ENCODE results near the gene EMSY.

Gene EMSY

DNA sequence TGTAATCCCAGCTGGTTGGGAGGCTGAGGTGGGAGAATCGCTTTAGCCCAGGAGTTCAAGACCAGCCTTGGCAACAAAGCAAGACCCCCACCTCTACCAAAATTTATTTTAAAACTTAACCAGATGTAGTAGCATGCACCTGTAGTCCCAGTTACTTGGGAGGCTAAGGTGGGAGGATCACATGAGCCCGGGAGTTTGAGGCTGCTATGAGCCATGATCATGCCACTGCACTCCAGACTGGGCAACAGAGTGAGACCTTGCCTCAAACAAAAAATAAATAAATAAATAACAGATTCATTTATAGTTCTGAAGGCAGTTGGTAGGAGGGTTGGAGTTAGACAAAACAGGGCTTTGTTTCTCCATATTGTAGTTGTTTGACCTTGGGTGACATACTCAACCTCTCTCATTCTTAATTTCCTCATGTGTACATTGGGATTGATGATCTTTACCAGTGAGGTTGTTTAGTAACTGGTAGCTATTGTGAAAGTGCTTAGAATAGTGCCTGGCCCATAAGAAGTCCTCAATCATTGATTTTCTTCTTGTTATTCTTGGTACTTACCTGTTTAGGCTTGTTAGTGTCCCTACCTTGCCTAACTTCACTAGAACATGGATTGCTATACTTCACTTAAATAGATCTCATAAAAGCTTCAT is 79.1 kb downstream of the EMSY start:
- no peak for DNase-seq

DNA sequence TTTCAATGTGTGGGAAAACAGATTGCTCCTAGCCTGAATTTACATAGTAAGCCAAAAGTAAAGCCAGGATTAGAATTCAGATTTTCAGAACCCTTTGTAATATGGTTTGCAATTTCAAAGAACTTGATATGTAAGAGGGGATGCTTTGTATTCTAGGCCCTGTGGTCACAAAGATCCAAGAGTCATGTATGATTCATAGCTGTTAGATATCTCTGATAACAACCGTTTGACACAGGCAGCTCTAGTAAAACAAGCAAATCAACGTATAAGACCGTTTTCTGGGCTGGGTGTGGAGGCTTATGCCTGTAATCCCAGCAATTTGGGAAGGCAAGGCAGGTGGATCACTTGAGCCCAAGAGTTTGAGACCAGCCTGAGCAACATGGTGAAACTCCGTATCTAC is 79.6 kb downstream of the EMSY start:
- DNase-seq, result no peak

GRCh38 chr11:76524919-76525318 is 80.1 kb downstream of the EMSY start:
- DNase-seq, result no peak

GRCh38 chr11:76526878-76527277 is 82.1 kb downstream of the EMSY start:
- no peak for DNase-seq

- DNase-seq, result no peak
Observed at GRCh38 chr11:76542436-76542835, 97.6 kb downstream of the EMSY start.

GRCh38 chr11:76543006-76543703 is 98.3 kb downstream of the EMSY start:
- no peak for DNase-seq

- no peak for DNase-seq
Observed at GRCh38 chr11:76550781-76551180, 106.0 kb downstream of the EMSY start.

DNA sequence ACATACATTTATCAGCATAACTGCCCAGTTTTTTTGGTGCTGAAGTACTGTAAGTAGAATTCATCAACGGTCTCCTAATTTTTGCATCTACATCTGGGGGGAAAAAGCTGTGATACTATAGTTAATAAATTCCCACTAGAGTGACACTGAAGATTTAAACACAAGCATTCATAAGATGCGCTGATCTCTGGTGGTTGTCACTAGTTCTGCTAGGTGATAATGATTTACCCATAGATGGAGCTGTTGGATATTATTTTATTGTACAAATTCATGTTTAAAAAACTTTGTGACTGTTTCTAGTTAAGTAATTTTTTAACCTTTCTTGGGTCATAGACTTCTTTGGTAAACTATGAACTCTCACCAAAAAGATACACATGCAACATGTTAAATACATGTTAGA is 106.6 kb downstream of the EMSY start:
- DNase-seq, result no peak

DNA sequence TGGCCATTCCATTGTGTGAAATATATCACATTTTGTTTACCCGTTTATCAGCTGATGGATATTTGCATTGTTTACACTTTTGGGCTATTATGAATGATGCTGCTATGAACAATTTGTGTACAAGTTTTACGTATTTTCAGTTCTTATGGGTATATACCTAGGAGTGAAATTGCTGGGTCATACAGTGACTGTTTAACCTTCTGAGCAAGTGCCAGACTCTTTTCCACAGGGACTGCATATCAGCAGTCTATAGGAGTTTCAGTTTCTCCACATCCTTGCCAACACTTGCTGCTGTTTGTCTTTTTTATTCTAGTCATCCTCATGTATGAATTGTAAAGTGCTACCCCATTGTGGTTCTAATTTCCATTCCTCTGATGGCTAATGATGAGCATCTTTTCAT is 108.2 kb downstream of the EMSY start:
- no peak for DNase-seq

- DNase-seq, result no peak
Observed at GRCh38 chr11:76553554-76554476, 109.0 kb downstream of the EMSY start.

DNA sequence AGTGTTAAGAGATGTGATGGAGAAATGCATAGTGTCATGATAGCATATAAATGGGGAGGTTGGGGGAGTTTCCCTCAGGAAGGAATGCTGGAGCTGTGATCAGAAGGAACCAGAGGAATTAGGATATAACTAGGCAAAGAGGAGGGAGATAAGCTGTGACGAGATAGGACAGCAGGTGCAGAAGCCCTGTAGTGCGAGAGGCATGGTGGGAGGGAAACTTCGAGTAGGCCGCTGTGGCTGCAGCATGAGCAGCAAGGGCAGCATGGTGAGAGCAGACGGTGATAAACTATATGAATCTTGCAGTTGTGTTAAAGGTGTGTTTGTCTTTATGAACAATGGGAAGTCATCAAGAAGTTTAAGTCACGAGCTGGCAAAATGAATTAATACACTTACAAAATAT is 109.9 kb downstream of the EMSY start:
- no peak for DNase-seq

GRCh38 chr11:76557466-76557865 is 112.6 kb downstream of the EMSY start:
- no peak for DNase-seq

GRCh38 chr11:76558473-76558872 is 113.7 kb downstream of the EMSY start:
- no peak for DNase-seq

DNA sequence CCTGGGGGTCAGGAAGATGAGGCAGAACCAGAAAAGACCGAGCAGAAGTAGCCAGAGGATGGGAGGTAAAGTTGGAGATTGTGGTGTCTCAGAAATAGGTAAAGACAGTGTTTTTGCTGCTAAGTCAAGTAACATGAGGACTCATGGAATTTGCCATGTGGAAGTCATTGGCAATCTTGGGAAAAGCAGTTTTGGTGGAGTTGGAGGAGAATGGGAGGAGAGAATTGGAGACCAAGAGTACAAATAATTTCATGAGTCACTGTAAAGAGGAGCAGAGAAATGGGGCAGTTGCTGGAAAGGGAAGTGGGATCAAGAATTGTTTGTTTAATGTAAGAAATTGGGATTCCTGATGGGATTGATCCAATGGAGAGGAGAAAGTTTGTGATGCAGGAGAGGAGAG is 114.1 kb downstream of the EMSY start:
- DNase-seq, result no peak

- DNase-seq, result no peak
Observed at GRCh38 chr11:76559346-76559745, 114.5 kb downstream of the EMSY start.

DNA sequence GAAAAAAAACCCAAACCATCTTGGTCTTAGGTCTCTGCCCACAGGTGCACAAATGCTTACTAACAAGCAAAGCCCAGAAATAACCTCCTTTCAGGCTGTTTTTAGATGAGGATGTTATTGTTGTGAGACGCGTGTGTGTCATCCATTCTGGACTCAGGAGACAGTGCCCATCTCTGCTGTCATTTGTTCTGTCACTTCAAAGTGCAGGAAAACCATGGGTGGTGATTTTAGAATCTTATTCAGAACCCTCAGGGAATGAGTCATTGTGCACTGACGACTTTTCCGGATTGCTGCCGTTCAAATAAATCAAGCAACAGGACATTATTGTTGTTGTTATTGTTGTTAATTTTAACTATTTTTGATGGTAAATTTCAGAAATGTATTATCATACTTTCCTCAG is 115.4 kb downstream of the EMSY start:
- no peak for DNase-seq

DNA sequence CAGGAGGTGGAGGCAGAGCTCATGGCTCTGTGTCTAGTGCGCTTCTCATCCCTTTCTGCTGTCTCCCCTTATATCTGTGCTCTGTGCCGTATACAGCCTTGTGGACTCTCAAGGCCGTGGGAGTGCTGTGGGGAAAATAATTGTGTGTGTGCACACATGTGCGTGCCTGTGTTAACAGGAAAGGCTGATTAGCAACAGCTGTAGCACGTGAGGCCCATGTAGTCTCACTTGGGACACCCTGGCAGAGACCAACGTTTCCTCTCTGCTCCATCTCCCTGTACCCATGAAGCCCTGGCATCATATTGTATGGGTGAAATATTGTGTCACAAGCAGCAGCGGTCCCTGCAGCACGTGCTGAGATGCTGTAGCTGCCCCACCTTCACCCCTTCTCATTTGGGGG is 116.4 kb downstream of the EMSY start:
- DNase-seq, result no peak

GRCh38 chr11:76562541-76562940 is 117.7 kb downstream of the EMSY start:
- no peak for DNase-seq

DNA sequence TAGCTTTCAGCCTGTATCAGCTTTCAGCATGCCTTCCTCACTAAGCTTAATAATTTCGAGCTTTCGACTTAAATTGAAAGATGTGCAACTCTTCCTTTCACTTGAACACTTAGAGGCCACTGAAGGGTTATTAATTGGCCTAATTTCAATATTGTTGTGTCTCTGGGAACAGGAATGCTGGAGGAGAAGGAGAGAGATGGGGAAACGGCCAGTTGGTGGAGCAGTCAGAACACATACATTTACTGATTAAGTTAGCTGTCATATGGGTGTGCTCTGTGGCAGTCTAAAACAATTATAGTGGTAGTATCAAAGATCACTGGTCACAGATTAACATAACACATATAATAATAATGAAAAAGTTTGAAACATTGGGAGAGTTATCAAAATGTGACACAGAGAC is 119.5 kb downstream of the EMSY start:
- no peak for DNase-seq

DNA sequence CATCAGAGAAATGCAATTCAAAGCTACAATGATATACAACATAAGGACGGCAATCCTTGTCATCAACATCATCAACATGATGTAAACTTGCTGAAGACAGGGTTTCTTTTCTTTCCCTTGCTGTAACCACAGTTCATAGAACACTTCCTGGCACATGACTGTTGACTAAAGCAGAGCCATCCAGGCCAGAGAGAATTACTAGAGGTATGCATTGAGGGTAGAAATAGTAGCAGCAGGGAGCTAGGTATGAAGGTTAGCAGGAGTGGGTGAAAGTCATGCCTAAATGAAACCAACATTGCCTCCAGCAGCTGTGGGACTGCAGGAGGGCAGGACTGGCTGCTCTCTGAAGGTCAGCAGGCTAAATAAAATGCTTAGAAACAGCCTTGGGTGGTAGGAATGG is 122.0 kb downstream of the EMSY start:
- DNase-seq, result no peak

DNA sequence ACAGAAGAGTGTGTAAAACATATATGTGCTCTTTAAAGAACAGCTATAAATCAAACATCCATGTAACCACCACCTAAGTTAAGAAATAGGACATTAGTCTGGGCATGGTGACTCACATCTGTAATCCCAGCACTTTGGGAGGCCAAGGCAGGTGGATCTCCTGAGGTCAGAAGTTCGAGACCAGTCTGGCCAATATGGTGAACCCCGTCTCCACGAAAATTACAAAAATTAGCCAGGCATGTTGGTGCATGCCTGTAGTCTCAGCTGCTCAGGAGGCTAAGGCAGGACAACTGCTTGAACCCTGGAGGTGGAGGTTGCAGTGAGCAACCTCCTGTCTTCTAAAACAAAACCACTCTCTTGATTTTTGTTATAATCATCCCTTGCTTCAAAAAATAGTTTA is 122.4 kb downstream of the EMSY start:
- no peak for DNase-seq

DNA sequence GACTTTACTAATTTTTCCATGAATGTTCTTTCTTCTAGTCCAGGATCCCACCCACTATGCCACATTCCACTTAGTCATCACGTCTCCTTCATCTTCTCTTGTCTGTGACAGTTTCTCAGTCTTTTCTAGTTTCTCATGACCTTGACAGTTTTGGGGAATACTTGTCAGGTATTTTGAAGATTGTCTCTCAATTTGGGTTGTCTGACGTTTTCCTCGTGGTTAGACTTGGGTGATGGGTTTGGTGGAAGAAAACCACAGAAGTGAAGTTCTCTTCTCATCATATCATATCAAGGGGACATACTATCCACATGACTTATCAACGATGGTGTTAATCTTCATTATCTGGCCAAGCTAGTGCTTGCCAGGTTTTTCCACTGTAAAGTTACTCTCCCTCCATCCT is 123.3 kb downstream of the EMSY start:
- DNase-seq, result no peak

DNA sequence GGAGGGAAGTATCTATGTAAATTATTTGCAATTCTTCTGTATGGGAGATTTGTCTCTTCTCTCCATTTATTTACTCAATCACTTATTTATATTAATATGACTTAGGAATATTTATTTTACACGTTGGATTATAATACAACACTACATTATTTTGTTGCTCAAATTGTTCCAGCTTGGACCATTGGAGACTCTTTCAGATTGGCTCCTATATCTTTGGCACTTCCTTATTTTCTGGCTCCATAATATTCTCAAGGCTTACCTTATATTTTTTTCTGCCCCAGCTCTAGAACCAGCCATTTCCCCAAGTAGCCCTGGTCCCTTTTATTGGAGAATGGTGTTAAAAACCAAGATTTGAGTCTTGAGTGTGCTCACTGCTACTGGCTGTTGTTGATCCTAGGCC is 123.8 kb downstream of the EMSY start:
- no peak for DNase-seq

Data from amniotic stem cell (primary cell).